BJ (cell line): Measurements from ENCODE around the gene MYH3. TPM values are rescaled to one million over a fixed set of nuclear protein-coding genes. Genes with fewer than 3 reads are reported as not detected.

Source experiments
- CTCF ChIA-PET: fragments of 350-600 bp; formaldehyde crosslinking; extraction: SDS; loops from one replicate; lab custom pipeline; 2021; ENCODE audit warnings: antibody characterized with exemption, inconsistent platforms; lab: Yijun Ruan, JAX
- POLR2A ChIA-PET: fragments of 300-600 bp; sonication (Branson Sonifier 250); formaldehyde crosslinking; extraction: SDS; loops from one replicate; lab custom pipeline; 2021; ENCODE audit warnings: antibody characterized with exemption; lab: Charles Lee
- DNase-seq: peaks from one replicate; pipeline ENCODE4 v3.0.0-alpha.2; 2011; ENCODE audit warnings: low read depth
- H3K27me3 ChIP-seq: 2 replicates; pipeline ENCODE4 v1.6.0; 2011; ENCODE audit warnings: low read length; ENCODE audit not compliant: control insufficient read depth, insufficient read depth
- H3K36me3 ChIP-seq: 2 replicates; pipeline ENCODE4 v1.5.1; 2011; ENCODE audit warnings: low read length; ENCODE audit not compliant: control insufficient read depth, insufficient read depth
- H3K4me3 ChIP-seq: 2 replicates; pipeline ENCODE4 v1.5.1; 2011; ENCODE audit warnings: low read depth, mild to moderate bottlenecking, control low read depth, low read length
- polyA plus RNA-seq: library from polyadenylated mRNA; depleted of rRNA; stranded (reverse); fragments of >200 nt; gene quantifications from 2 replicates; pipeline ENCODE4 v1.2.3, GENCODE V29; 2011
- TF ChIP-seq, protein P1 (sequence below): IDR thresholded peaks from 2 replicates; pipeline ENCODE4 v1.5.1; 2011; ENCODE audit warnings: low read depth, mild to moderate bottlenecking, control low read depth, inconsistent platforms, low read length, moderate library complexity; ENCODE audit not compliant: insufficient read depth

Gene MYH3
- polyA plus RNA-seq, 1 experiment: 1.3 TPM

DNA sequence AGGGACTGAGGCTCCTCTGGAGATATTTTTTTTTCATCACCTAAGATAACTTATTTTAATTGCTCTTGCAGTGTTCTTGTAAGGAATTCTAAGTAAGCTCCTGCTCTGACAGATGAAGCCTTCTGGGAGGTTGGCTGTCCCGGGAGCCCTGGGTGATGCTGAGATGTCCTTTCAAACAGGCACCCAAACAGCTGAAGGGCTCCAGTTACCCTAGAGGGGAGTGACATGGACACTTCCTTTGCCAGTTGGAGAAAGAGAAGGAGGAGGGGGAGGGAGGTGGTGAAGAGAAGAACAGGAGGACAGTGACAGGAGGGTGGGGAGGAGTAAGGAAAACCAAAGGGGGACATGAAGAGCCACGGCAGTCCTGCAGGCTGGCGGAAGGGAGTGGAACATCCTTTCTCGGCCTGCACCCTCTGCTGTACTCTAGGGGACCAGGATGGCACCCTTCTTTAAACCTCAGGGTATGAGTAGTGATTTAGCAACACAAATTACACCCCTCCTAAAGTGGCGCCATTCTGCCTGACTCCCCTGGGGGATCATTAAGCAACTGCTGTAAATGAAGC lies 51.8 kb downstream of the MYH3 start:
- DNase-seq: no peak
- ChIA-PET POLR2A (no interaction called here), CTCF (interaction anchor here (8.3 kb wide), 1 partner anchor 11 kb away, joined by 76 read pairs; no protein-coding TSS in a partner anchor)
- Histone ChIP-seq H3K36me3 (no peaks in the 10 kb centered on the region), H3K4me3 (no peak overlapping the region), H3K27me3 (no peaks in the 10 kb centered on the region)
- TF ChIP-seq, protein P1, sequence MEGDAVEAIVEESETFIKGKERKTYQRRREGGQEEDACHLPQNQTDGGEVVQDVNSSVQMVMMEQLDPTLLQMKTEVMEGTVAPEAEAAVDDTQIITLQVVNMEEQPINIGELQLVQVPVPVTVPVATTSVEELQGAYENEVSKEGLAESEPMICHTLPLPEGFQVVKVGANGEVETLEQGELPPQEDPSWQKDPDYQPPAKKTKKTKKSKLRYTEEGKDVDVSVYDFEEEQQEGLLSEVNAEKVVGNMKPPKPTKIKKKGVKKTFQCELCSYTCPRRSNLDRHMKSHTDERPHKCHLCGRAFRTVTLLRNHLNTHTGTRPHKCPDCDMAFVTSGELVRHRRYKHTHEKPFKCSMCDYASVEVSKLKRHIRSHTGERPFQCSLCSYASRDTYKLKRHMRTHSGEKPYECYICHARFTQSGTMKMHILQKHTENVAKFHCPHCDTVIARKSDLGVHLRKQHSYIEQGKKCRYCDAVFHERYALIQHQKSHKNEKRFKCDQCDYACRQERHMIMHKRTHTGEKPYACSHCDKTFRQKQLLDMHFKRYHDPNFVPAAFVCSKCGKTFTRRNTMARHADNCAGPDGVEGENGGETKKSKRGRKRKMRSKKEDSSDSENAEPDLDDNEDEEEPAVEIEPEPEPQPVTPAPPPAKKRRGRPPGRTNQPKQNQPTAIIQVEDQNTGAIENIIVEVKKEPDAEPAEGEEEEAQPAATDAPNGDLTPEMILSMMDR: no peak

DNA sequence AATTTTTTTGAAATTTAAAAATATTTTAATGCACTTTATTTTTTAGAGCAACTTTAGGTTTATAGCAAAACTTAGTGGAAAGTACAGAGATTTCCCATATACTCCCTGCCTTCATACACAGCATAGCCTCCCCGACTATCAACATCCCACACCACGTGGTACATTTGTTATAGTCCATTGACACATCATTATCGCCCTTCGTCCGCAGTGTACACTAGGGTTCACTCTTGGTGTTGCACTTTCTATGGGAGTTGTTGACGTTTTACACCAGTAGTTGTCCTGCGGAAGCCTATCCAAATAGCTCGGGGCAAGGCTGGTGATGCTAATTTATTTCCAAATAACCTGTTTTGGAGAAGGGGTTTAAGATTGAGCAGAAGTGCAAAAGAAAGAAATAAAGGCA lies 52.6 kb downstream of the MYH3 start:
- H3K4me3 ChIP-seq: no peak overlapping the region
- no peaks in the 10 kb centered on the region for H3K36me3 ChIP-seq
- DNase-seq: no peak
- TF ChIP-seq, protein P1: no peak
- CTCF ChIA-PET: interaction anchor here (8.3 kb wide), 1 partner anchor 12 kb away, joined by 76 read pairs; no protein-coding TSS in a partner anchor
- no peaks in the 10 kb centered on the region for H3K27me3 ChIP-seq
- POLR2A ChIA-PET: no interaction called here

GRCh38 chr17:10603931-10604330 lies 53.2 kb downstream of the MYH3 start:
- DNase-seq: no peak
- CTCF ChIA-PET: interaction anchor here (0.8 to 8.3 kb wide), 2 partner anchors 12 to 274 kb away, joined by 3 to 76 read pairs; no protein-coding TSS in a partner anchor
- POLR2A ChIA-PET: no interaction called here
- Histone ChIP-seq H3K27me3 (no peaks in the 10 kb centered on the region), H3K36me3 (no peaks in the 10 kb centered on the region), H3K4me3 (no peak overlapping the region)
- TF ChIP-seq, protein P1: no peak

GRCh38 chr17:10600571-10600970 lies 56.5 kb downstream of the MYH3 start:
- H3K36me3 ChIP-seq: no peaks in the 10 kb centered on the region
- TF ChIP-seq, protein P1: no peak
- ChIA-PET POLR2A (no interaction called here), CTCF (interaction anchor here (1.0 to 8.3 kb wide), 2 partner anchors 16 to 263 kb away, joined by 3 to 76 read pairs; no protein-coding TSS in a partner anchor)
- no peaks in the 10 kb centered on the region for H3K27me3 ChIP-seq
- H3K4me3 ChIP-seq: no peak overlapping the region
- peak; percentile 6 for DNase-seq

GRCh38 chr17:10598621-10599020 lies 58.5 kb downstream of the MYH3 start:
- DNase-seq: no peak
- ChIA-PET POLR2A (no interaction called here), CTCF (interaction anchor here (2.2 to 8.3 kb wide), 2 partner anchors 17 to 270 kb away, joined by 5 to 76 read pairs; no protein-coding TSS in a partner anchor)
- Histone ChIP-seq H3K4me3 (no peak overlapping the region), H3K27me3 (no peaks in the 10 kb centered on the region), H3K36me3 (no peaks in the 10 kb centered on the region)
- TF ChIP-seq, protein P1: no peak
